GM12878 (cell line): ENCODE results near the gene TMEM255A. TPM values are rescaled to one million over a fixed set of nuclear protein-coding genes. Genes with fewer than 3 reads are reported as not detected.

ENCODE experiments used
- ATAC-seq: fragments of 200-7000 bp; cut with Tn5 transposase; 3 replicates; pipeline ENCODE4 v1.9.1; 2020; ENCODE audit warnings: mild to moderate bottlenecking, moderate library complexity
- BruUV-seq: library from RNA; stranded (reverse); fragments of 400-500 nt; replicated peaks from 2 replicates; lab custom pipeline; 2021; lab: Mats Ljungman, UMichigan
- CTCF ChIA-PET: fragments of 300-600 bp; sonication (Branson Sonifier 250); formaldehyde crosslinking; extraction: SDS; loops from one replicate; lab custom pipeline; 2021; ENCODE audit warnings: inconsistent platforms; lab: Yijun Ruan, JAX
- POLR2A ChIA-PET: fragments of 350-600 bp; formaldehyde crosslinking; extraction: SDS; loops from one replicate; lab custom pipeline; 2021; ENCODE audit warnings: inconsistent platforms; lab: Charles Lee
- RAD21 ChIA-PET: fragments of 300-600 bp; sonication (Branson Sonifier 250); formaldehyde crosslinking; loops from one replicate; lab custom pipeline; 2023; ENCODE audit warnings: antibody characterized with exemption; ENCODE audit not compliant: unreplicated experiment; lab: Charles Lee
- SMC1A ChIA-PET: fragments of 300-600 bp; sonication (Branson Sonifier 250); formaldehyde crosslinking; loops from one replicate; lab custom pipeline; 2023; ENCODE audit not compliant: unreplicated experiment, uncharacterized antibody; lab: Charles Lee
- DNase-seq: peaks from one replicate; pipeline ENCODE4 v3.0.0-alpha.2; 2011; ENCODE audit warnings: low read depth, low spot score
- FAIRE-seq: peaks from 3 replicates; lab custom pipeline; 2011; peaks lifted over from hg19 to GRCh38; lab: Jason Lieb, UNC
- H2AFZ ChIP-seq: 2 replicates; pipeline ENCODE4 v1.6.0; 2011; ENCODE audit warnings: low read depth, low read length, control low read depth; ENCODE audit not compliant: control insufficient read depth
- H3K27ac ChIP-seq: 2 replicates; pipeline ENCODE4 v1.5.1; 2011; ENCODE audit warnings: control low read depth; ENCODE audit not compliant: control insufficient read depth, insufficient read depth
- H3K27me3 ChIP-seq, 2 experiments: replicated peaks in 1 of 2; 2 replicates each; pipeline versions ENCODE4 v1.6.0 to v1.6.1; 2011; ENCODE audit warnings: low read length in 1 of 2; ENCODE audit not compliant: control insufficient read depth in 2 of 2, insufficient read depth in 2 of 2
- H3K36me3 ChIP-seq, 2 experiments: 2 replicates each; pipeline ENCODE4 v1.5.1; 2011; ENCODE audit warnings: low read length in 1 of 2; ENCODE audit not compliant: control insufficient read depth in 2 of 2, insufficient read depth in 2 of 2
- H3K4me1 ChIP-seq: 2 replicates; pipeline ENCODE4 v1.6.1; 2011; ENCODE audit warnings: mild to moderate bottlenecking, low read length, moderate library complexity, mixed read lengths; ENCODE audit not compliant: control insufficient read depth, insufficient read depth
- H3K4me2 ChIP-seq: 2 replicates; pipeline ENCODE4 v1.6.0; 2011; ENCODE audit warnings: control low read depth; ENCODE audit not compliant: control insufficient read depth, insufficient read depth
- H3K4me3 ChIP-seq: fragments of 200-600 bp; sonication (generic); 2 replicates; pipeline ENCODE4 v1.5.1; 2016
- H3K79me2 ChIP-seq: 2 replicates; pipeline ENCODE4 v1.6.0; 2011; ENCODE audit warnings: low read length; ENCODE audit not compliant: control insufficient read depth, insufficient read depth
- H3K9ac ChIP-seq: 2 replicates; pipeline ENCODE4 v1.8.0; 2011; ENCODE audit warnings: low read length, control low read depth, mixed read lengths; ENCODE audit not compliant: control insufficient read depth, insufficient read depth
- H3K9me3 ChIP-seq: replicated peaks from 3 replicates; pipeline ENCODE4 v1.5.1; 2011; ENCODE audit warnings: mild to moderate bottlenecking, low read length; ENCODE audit not compliant: control insufficient read depth, insufficient read depth
- H4K20me1 ChIP-seq: 2 replicates; pipeline ENCODE4 v1.6.0; 2011; ENCODE audit not compliant: control insufficient read depth, insufficient read depth
- CREB1 ChIP-seq: IDR thresholded peaks from 2 replicates; pipeline ENCODE4 v1.6.1; 2012; ENCODE audit warnings: low read depth, mild to moderate bottlenecking, inconsistent platforms
- E2F8 ChIP-seq: fragments of 450-650 bp; IDR thresholded peaks from 2 replicates; pipeline ENCODE4 v1.6.1; 2018; ENCODE audit warnings: mild to moderate bottlenecking, low read depth, moderate library complexity; ENCODE audit not compliant: partially characterized antibody
- EGR1 ChIP-seq, 2 experiments: IDR thresholded peaks; 1 replicate in 1 of 2; 2 replicates in 1 of 2; pipeline ENCODE4 v1.6.1; 2011 to 2012; ENCODE audit warnings: low read depth in 2 of 2, low read length in 2 of 2, borderline replicate concordance in 1 of 2, mild to moderate bottlenecking in 1 of 2, moderate library complexity in 1 of 2
- ESRRA ChIP-seq: IDR thresholded peaks from 2 replicates; pipeline ENCODE4 v1.6.1; 2012; ENCODE audit warnings: mild to moderate bottlenecking, low read length, improper control_type of control experiment
- PML ChIP-seq: IDR thresholded peaks from 2 replicates; pipeline ENCODE4 v1.6.1; 2012; ENCODE audit warnings: low read length, inconsistent platforms
- POLR2A ChIP-seq: IDR thresholded peaks from 2 replicates; pipeline ENCODE4 v1.6.1; 2011; ENCODE audit warnings: low read depth, mild to moderate bottlenecking, low read length
- RB1 ChIP-seq: fragments of 450-650 bp; formaldehyde crosslinking; IDR thresholded peaks from 2 replicates; pipeline ENCODE4 v1.6.1; 2017; ENCODE audit warnings: mild to moderate bottlenecking, borderline replicate concordance
- SMAD1 ChIP-seq: fragments of 450-650 bp; IDR thresholded peaks from 2 replicates; pipeline ENCODE4 v1.6.1; 2018; ENCODE audit warnings: mild to moderate bottlenecking, low read depth; ENCODE audit not compliant: partially characterized antibody
- SMARCA5 ChIP-seq: fragments of 450-650 bp; IDR thresholded peaks from 2 replicates; pipeline ENCODE4 v1.6.1; 2017; ENCODE audit warnings: mild to moderate bottlenecking
- TAF1 ChIP-seq: IDR thresholded peaks from 2 replicates; pipeline ENCODE4 v1.6.1; 2011; ENCODE audit warnings: mild to moderate bottlenecking, low read depth, low read length, borderline replicate concordance
- ZNF592 ChIP-seq: fragments of 450-650 bp; IDR thresholded peaks from 2 replicates; pipeline ENCODE4 v1.6.1; 2017; ENCODE audit warnings: mild to moderate bottlenecking, moderate library complexity
- WGBS: methylation state at CpG from one replicate; pipeline ENCODE4 v1.1.6; 2016; ENCODE audit warnings: low lambda C conversion rate; ENCODE audit not compliant: insufficient replicate concordance, insufficient coverage; ENCODE audit errors: missing lambda C conversion rate; 5-methylcytosine and 5-hydroxymethylcytosine counted together
- in situ Hi-C: fragments of 300-500 bp; cut with MboI; formaldehyde crosslinking; loops from 9 replicates; pipeline ENCODE4 v1.14.3; 2018; ENCODE audit warnings: mixed read lengths
- intact Hi-C: fragments of 100-400 bp; cut with micrococcal nuclease; formaldehyde crosslinking; loops from one replicate; pipeline ENCODE4 v1.14.2; 2022; ENCODE audit not compliant: unreplicated experiment
- polyA plus RNA-seq, 11 experiments: library from polyadenylated mRNA; depleted of rRNA in 4 of 11; unstranded in 6 of 11; stranded (reverse) in 5 of 11; fragments of >200 nt; fragmentation: Nextera tagmentation in 4 of 11; fragmentation: Illumina TruSeq in 1 of 11; extraction: Ambion mirVana in 4 of 11; extraction: Trizol in 1 of 11; gene quantifications; 1 replicate in 1 of 11; 2 replicates in 10 of 11; pipeline versions ENCODE4 v1.2.1 to v1.2.3, GENCODE V29; 2011 to 2016; ENCODE audit warnings: inconsistent platforms in 2 of 11, missing spikeins in 2 of 11, low read depth in 1 of 11
- total RNA-seq, 4 experiments: library from RNA; depleted of rRNA in 3 of 4; stranded (reverse); fragments of >200 nt in 3 of 4; fragmentation: Illumina TruSeq in 1 of 4; extraction: Trizol in 1 of 4; gene quantifications; 2 replicates each; pipeline versions ENCODE4 v1.2.1 to v1.2.3, GENCODE V29; 2013 to 2021

TMEM255A gene
- total and polyA plus RNA-seq, 10 of the 15 experiments (the other 5 are each of a cell fraction or from before 2014, with no cell fraction given): 0.90 to 5.4 (median 1.3) TPM

DNA sequence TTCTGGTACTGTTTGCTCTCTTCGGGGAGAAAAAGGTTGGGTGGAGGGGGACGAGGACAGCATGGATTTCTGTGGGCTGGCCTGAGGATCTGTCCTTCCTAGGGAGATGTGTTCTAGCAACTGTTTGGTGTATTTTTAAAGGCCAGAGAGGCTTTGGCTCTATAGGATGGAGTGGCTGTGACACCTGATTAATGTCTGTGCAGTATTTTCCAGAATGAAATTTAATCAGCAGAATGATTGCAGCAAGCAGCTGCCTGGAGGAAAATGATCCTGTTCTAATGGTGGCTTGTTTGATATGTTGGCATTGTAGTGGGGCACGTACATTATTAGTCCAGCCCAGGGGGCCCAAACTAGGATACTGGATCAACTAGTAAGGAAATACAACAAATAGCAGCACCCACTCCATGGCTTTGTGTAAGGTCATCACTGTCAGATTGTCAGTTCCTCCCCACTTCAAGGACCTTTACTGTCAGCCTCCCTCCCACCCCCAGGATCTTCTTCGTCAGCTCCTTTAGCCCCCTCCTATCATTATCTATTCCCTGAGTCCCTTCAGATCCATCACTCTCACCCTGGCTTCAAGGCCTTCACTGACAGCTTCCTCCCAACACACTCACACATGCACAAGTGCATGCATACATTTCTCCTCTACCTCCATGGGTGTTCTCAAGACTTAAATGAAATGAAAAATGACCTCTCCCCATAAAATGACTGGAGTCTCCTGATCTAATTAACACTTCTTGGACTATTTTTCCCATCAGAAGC lies 10.4 kb upstream of the TMEM255A start:
- no peaks in the 10 kb centered on the region for H3K4me1 ChIP-seq
- H3K4me2 ChIP-seq: no peak overlapping the region
- TF ChIP-seq ESRRA (no peak), POLR2A (no peak), ZNF592 (no peak), PML (no peak), E2F8 (no peak), SMARCA5 (no peak), CREB1 (no peak), SMAD1 (no peak), TAF1 (no peak), RB1 (no peak), EGR1 (IDR thresholded peaks at IDR 0.05; ENCODE audit: borderline replicate concordance in 1 of 2, low read depth in 2 of 2, low read length in 2 of 2) (no peak)
- no peaks in the 10 kb centered on the region for H4K20me1 ChIP-seq
- H3K27ac ChIP-seq: no peak overlapping the region
- no peak overlapping the region for H3K4me3 ChIP-seq
- no TSS peak for BruUV-seq
- ChIA-PET POLR2A (no interaction called here), CTCF (no interaction called here), SMC1A (no interaction called here), RAD21 (no interaction called here)
- H3K9me3 ChIP-seq: no peaks in the 10 kb centered on the region
- H3K27me3 ChIP-seq: no peaks in the 10 kb centered on the region
- FAIRE-seq: no peak
- DNase-seq: no peak
- intact Hi-C loops (no loop called here), in situ Hi-C loops (no loop called here)
- no peaks in the 10 kb centered on the region for H3K36me3 ChIP-seq
- no peak overlapping the region for H2AFZ ChIP-seq
- ATAC-seq: no peak
- 4% methylated on average over 4 of the region's 4 CpGs for WGBS
- no peak overlapping the region for H3K9ac ChIP-seq
- H3K79me2 ChIP-seq: no peaks in the 10 kb centered on the region
